Uterus (tissue), 2 donors: ENCODE results near the gene ETS1.

ENCODE experiments used
- CTCF ChIP-seq, 4 experiments: fragments of 200-600 bp in 2 of 4; fragments of 450-650 bp in 2 of 4; sonication (generic) in 2 of 4; IDR thresholded peaks; one replicate each; pipeline ENCODE4 v1.5.1; 2016 to 2019; ENCODE audit warnings: antibody characterized with exemption in 4 of 4, mild to moderate bottlenecking in 2 of 4, moderate library complexity in 1 of 4
- POLR2A ChIP-seq, 2 donors: fragments of 450-650 bp; IDR thresholded peaks; one replicate each; pipeline ENCODE4 v1.6.1; 2016; ENCODE audit warnings: antibody characterized with exemption in 2 of 2, mild to moderate bottlenecking in 1 of 2, moderate library complexity in 1 of 2

- no peak for TF ChIP-seq POLR2A (IDR thresholded peaks at IDR 0.05)
- no peak for TF ChIP-seq CTCF (IDR thresholded peaks at IDR 0.05)
Observed at GRCh38 chr11:128596250-128596649, 8.9 kb upstream of the ETS1 start.
